Ascending aorta (tissue), 2 donors: ENCODE results near the gene MICU1. TPM values are rescaled to one million over a fixed set of nuclear protein-coding genes. Genes with fewer than 3 reads are reported as not detected.
A peak's percentile ranks its signal among the peaks of the same experiment; 100 is the strongest.

Experiments
- DNase-seq, 2 donors: peaks; one replicate each; pipeline ENCODE4 v3.0.0-alpha.2; 2019; ENCODE audit warnings: low spot score in 2 of 2
- H3K27ac ChIP-seq, 2 donors: fragments of 200-600 bp; sonication (generic); one replicate each; pipeline ENCODE4 v1.5.1; 2016 to 2017; ENCODE audit warnings: mild to moderate bottlenecking in 1 of 2
- H3K27me3 ChIP-seq: fragments of 200-600 bp; sonication (generic); one replicate; pipeline ENCODE4 v1.5.1; 2017
- H3K36me3 ChIP-seq, 2 donors: fragments of 200-600 bp; sonication (generic); one replicate each; pipeline ENCODE4 v1.5.1; 2016
- H3K4me1 ChIP-seq, 2 donors: fragments of 200-600 bp; sonication (generic); one replicate each; pipeline ENCODE4 v1.5.1; 2016 to 2017; ENCODE audit warnings: mild to moderate bottlenecking in 1 of 2
- H3K4me3 ChIP-seq, 2 donors: fragments of 200-600 bp; sonication (generic); one replicate each; pipeline ENCODE4 v1.5.1; 2016 to 2017; ENCODE audit warnings: mild to moderate bottlenecking in 1 of 2
- H3K9me3 ChIP-seq, 2 donors: fragments of 200-600 bp; sonication (generic); one replicate each; pipeline ENCODE4 v1.5.1; 2016
- intact Hi-C: fragments of 100-400 bp; cut with DNase I; formaldehyde crosslinking; loops from one replicate; pipeline ENCODE4 v1.15.1; 2023
- total RNA-seq: library from RNA; depleted of rRNA; stranded (reverse); fragments of >200 nt; gene quantifications from one replicate; pipeline ENCODE4 v1.1.0, GENCODE V29; 2016
- TF ChIP-seq, protein P1 (sequence below), 3 experiments: fragments of 200-600 bp in 2 of 3; fragments of 450-650 bp in 1 of 3; sonication (generic) in 2 of 3; IDR thresholded peaks; one replicate each; pipeline ENCODE4 v1.5.1; 2016 to 2019; ENCODE audit warnings: antibody characterized with exemption in 3 of 3, mild to moderate bottlenecking in 1 of 3, moderate library complexity in 1 of 3

MICU1 gene
- total RNA-seq, 1 donor from 2014 or later = 18.9 TPM

DNA sequence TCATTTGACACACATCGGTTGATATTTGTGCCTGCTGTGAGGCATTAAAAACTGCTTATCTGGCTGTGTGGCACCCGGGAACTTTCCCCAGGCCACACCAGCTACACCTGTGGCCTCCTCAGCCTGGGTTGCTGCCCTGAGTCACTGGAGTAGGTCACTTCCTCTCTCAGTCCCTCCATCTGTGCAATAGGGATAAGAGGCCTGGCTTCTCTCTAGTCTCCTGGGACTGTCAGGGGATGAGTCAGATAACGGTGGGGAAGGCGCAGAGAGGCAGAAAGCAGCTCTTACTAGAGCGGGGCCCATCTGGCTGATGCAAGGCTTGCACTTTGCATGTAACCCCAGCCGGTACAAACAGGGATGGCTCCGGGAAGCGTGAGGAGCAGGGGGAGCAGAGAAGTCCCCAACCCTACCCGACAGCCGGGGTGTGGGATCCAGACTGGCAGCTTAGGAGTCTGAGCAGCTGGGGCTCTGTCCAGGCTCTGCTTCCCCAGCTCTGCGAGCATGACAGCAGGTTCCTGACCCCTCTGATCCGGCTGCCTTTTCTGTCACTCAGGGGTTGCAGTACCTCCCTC is 305.1 kb downstream of the MICU1 start:
- peak; percentile 68 to 92 for DNase-seq
- no peak overlapping the region for H3K4me3 ChIP-seq
- no peaks in the 10 kb centered on the region for H3K9me3 ChIP-seq
- no peaks in the 10 kb centered on the region for H3K27me3 ChIP-seq
- H3K27ac ChIP-seq = peak overlapping the region; percentile 83 to 90
- H3K4me1 ChIP-seq = peaks cover 15 to 48% of the 10 kb centered on the region in 2 donors
- intact Hi-C loops = no loop called here
- no peaks in the 10 kb centered on the region for H3K36me3 ChIP-seq
- TF ChIP-seq, protein P1, sequence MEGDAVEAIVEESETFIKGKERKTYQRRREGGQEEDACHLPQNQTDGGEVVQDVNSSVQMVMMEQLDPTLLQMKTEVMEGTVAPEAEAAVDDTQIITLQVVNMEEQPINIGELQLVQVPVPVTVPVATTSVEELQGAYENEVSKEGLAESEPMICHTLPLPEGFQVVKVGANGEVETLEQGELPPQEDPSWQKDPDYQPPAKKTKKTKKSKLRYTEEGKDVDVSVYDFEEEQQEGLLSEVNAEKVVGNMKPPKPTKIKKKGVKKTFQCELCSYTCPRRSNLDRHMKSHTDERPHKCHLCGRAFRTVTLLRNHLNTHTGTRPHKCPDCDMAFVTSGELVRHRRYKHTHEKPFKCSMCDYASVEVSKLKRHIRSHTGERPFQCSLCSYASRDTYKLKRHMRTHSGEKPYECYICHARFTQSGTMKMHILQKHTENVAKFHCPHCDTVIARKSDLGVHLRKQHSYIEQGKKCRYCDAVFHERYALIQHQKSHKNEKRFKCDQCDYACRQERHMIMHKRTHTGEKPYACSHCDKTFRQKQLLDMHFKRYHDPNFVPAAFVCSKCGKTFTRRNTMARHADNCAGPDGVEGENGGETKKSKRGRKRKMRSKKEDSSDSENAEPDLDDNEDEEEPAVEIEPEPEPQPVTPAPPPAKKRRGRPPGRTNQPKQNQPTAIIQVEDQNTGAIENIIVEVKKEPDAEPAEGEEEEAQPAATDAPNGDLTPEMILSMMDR (IDR thresholded peaks at IDR 0.05) = no peak

DNA sequence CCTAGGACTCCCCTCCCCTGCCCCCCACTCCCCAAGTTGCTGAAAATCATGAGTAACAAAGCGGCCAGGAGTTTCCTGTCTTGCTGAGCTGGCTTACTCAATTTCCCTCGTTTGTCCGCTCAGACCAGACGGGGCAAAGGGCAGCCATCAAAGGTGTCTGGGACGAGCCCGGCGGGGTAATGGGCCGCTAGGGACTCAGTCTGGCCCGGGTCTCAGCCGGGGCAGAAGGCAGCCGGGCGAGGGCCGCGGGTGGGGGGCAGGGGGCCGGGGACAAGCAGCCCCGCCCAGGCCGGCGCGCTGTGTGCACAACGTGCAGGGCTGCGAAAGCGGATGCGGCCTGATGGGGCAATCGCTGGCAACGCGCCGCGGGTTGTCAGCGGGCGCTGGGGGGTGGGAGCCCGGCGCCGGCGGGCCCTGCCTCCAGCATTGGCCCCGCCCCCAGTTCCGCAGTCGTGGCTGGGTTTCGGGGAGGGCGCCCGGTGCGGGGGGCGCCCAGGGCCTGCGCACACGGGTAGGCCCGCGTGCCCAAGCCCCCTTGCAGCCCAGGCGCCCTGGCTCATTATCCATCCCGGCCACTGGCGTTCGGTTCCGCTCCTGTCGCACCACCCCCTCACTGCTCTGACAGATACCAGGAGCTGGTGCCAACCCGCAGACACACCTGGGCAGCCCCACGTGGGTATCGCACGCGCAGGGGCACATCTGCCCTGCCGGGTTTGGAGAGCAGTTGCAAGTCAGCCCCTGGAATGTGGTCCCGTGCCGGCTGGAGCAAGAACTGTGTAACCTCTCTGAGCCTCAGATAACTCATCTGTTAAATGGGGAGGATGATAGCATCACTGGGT is 306.2 kb downstream of the MICU1 start:
- Histone ChIP-seq H3K4me1 (peaks cover 21 to 45% of the 10 kb centered on the region in 2 donors), H3K36me3 (no peaks in the 10 kb centered on the region), H3K27me3 (no peaks in the 10 kb centered on the region), H3K9me3 (no peaks in the 10 kb centered on the region), H3K27ac (peak overlapping the region; percentile 83 to 90), H3K4me3 (peak overlapping the region; percentile 63 to 66)
- intact Hi-C loops = loop anchor here (1.0 to 5.0 kb wide), 3 partner anchors 21 to 102 kb away; partner anchors contain the start of genes ANAPC16 and ASCC1
- peak; percentile 63 to 95 for DNase-seq
- TF ChIP-seq, protein P1 (IDR thresholded peaks at IDR 0.05) = no peak

DNA sequence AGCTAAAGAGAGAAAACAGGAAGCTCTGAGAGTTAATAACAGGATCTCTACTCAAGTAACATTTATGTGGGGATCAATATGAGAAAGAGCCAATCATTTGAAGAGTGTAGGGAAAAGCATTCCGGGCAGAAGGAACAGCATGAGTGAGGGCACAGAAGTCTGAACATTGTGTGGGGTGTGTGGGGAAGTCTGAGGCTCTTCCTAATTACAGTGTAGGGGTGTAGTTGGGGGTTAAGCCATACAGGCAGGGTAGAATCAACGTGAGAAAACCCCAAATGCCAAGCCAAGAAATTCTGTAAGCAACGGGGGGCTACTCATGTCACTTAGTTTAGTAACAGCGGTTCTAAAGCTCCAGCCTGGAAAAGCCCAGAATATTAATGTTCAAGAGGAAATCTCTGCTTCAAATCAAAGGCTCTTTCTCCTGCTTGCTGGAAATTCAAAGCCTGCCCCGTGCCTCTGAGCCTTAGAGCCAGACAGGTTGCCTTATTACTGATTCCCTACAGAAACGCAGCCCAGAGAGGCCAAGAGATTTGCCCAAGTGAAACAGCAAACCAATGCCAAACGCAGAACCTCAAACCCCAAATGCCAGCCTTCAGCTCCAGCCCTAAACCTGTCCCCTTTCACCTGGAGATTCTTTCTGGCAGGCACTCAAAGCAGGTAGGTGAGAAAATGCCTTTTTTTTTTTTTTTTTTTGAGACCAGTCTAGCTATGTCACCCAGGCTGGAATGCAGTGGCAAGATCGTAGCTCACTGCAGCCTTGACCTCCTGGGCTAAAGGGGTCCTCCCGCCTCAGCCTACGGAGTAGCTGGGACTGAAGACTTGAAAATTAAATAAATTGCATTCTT is 307.2 kb downstream of the MICU1 start:
- no peak for DNase-seq
- Histone ChIP-seq H3K4me3 (peak overlapping the region; percentile 63 to 66), H3K36me3 (no peaks in the 10 kb centered on the region), H3K9me3 (no peaks in the 10 kb centered on the region), H3K27me3 (no peaks in the 10 kb centered on the region), H3K27ac (peak overlapping the region; percentile 83 to 90), H3K4me1 (peaks cover 21 to 44% of the 10 kb centered on the region in 2 donors)
- TF ChIP-seq, protein P1 (IDR thresholded peaks at IDR 0.05) = no peak
- intact Hi-C loops = loop anchor here (1.0 to 5.0 kb wide), 3 partner anchors 20 to 101 kb away; partner anchors contain the start of genes ANAPC16 and ASCC1

Other genes with a start within 250 kb of the MICU1 start
- gene MCU, start 66.1 kb upstream of the MICU1 start, total RNA-seq = 22.0 TPM